ENCODE results near the gene LRCH1.

DNA sequence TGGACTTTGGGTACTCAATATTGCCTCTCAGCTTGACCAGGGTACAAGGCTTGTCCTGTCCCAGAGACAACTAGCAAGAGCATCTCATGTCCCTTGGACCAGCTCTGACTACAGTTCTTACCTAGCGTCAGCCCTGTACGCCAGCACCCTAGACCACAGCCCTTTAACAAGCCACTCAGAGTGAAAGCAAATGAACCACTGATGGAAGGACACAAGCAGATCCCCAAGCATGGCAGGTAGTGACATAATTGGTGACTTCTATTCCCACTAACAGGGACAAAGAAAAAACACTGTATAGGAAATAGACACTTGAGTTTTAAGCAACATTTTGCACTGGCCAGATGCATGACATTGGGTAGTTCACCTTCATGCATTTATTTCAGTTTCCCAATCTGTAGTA is 8.8 kb upstream of the LRCH1 start:
- TF ChIP-seq, protein P1, sequence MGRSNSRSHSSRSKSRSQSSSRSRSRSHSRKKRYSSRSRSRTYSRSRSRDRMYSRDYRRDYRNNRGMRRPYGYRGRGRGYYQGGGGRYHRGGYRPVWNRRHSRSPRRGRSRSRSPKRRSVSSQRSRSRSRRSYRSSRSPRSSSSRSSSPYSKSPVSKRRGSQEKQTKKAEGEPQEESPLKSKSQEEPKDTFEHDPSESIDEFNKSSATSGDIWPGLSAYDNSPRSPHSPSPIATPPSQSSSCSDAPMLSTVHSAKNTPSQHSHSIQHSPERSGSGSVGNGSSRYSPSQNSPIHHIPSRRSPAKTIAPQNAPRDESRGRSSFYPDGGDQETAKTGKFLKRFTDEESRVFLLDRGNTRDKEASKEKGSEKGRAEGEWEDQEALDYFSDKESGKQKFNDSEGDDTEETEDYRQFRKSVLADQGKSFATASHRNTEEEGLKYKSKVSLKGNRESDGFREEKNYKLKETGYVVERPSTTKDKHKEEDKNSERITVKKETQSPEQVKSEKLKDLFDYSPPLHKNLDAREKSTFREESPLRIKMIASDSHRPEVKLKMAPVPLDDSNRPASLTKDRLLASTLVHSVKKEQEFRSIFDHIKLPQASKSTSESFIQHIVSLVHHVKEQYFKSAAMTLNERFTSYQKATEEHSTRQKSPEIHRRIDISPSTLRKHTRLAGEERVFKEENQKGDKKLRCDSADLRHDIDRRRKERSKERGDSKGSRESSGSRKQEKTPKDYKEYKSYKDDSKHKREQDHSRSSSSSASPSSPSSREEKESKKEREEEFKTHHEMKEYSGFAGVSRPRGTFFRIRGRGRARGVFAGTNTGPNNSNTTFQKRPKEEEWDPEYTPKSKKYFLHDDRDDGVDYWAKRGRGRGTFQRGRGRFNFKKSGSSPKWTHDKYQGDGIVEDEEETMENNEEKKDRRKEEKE (IDR thresholded peaks at IDR 0.05): no peak
- no peak for TF ChIP-seq SP1 (IDR thresholded peaks at IDR 0.05)
- no peak for TF ChIP-seq SP1 (CRISPR knock-in tag; IDR thresholded peaks at IDR 0.05)
- TF ChIP-seq, protein P2, sequence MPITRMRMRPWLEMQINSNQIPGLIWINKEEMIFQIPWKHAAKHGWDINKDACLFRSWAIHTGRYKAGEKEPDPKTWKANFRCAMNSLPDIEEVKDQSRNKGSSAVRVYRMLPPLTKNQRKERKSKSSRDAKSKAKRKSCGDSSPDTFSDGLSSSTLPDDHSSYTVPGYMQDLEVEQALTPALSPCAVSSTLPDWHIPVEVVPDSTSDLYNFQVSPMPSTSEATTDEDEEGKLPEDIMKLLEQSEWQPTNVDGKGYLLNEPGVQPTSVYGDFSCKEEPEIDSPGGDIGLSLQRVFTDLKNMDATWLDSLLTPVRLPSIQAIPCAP (CRISPR knock-in tag; IDR thresholded peaks at IDR 0.05; ENCODE audit: low read depth): no peak
- no peak for TF ChIP-seq TAF1 (CRISPR knock-in tag; IDR thresholded peaks at IDR 0.05)
- TF ChIP-seq NR2C2 (CRISPR knock-in tag; IDR thresholded peaks at IDR 0.05; ENCODE audit: borderline replicate concordance): no peak
- TF ChIP-seq POLR2A (IDR thresholded peaks at IDR 0.05; ENCODE audit: insufficient read depth in 1 of 2, low read depth in 2 of 2, low read length in 2 of 2): no peak
- no peak for TF ChIP-seq JUNB (CRISPR knock-in tag; IDR thresholded peaks at IDR 0.05; ENCODE audit: borderline replicate concordance)
- TF ChIP-seq IRF2 (CRISPR knock-in tag; IDR thresholded peaks at IDR 0.05): no peak
- TF ChIP-seq, protein P3, sequence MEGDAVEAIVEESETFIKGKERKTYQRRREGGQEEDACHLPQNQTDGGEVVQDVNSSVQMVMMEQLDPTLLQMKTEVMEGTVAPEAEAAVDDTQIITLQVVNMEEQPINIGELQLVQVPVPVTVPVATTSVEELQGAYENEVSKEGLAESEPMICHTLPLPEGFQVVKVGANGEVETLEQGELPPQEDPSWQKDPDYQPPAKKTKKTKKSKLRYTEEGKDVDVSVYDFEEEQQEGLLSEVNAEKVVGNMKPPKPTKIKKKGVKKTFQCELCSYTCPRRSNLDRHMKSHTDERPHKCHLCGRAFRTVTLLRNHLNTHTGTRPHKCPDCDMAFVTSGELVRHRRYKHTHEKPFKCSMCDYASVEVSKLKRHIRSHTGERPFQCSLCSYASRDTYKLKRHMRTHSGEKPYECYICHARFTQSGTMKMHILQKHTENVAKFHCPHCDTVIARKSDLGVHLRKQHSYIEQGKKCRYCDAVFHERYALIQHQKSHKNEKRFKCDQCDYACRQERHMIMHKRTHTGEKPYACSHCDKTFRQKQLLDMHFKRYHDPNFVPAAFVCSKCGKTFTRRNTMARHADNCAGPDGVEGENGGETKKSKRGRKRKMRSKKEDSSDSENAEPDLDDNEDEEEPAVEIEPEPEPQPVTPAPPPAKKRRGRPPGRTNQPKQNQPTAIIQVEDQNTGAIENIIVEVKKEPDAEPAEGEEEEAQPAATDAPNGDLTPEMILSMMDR (CRISPR knock-in tag; IDR thresholded peaks at IDR 0.05): no peak
- no peak for TF ChIP-seq TGIF2 (CRISPR knock-in tag; IDR thresholded peaks at IDR 0.05)
- no peak for TF ChIP-seq JUND (CRISPR knock-in tag; IDR thresholded peaks at IDR 0.05)
- TF ChIP-seq MAFG (CRISPR knock-in tag; IDR thresholded peaks at IDR 0.05): no peak
- TF ChIP-seq ELF3 (CRISPR knock-in tag; IDR thresholded peaks at IDR 0.05): no peak

Measured in HepG2 (cell line).